PFSK-1 (cell line): ENCODE data around the gene ABHD6.

ENCODE experiments used
- POLR2AphosphoS5 ChIP-seq: IDR thresholded peaks from 2 replicates; pipeline ENCODE4 v1.6.1; 2012; ENCODE audit warnings: low read depth, mild to moderate bottlenecking, control low read depth, low read length, moderate library complexity
- TF ChIP-seq, protein P1 (sequence below), 2 experiments: IDR thresholded peaks; 2 replicates each; pipeline versions ENCODE4 v1.6.1 to v1.8.0; 2011 to 2012; ENCODE audit warnings: low read depth in 2 of 2, low read length in 2 of 2, control low read depth in 1 of 2, inconsistent platforms in 1 of 2, mild to moderate bottlenecking in 1 of 2, moderate library complexity in 1 of 2; ENCODE audit not compliant: insufficient read depth in 1 of 2

DNA sequence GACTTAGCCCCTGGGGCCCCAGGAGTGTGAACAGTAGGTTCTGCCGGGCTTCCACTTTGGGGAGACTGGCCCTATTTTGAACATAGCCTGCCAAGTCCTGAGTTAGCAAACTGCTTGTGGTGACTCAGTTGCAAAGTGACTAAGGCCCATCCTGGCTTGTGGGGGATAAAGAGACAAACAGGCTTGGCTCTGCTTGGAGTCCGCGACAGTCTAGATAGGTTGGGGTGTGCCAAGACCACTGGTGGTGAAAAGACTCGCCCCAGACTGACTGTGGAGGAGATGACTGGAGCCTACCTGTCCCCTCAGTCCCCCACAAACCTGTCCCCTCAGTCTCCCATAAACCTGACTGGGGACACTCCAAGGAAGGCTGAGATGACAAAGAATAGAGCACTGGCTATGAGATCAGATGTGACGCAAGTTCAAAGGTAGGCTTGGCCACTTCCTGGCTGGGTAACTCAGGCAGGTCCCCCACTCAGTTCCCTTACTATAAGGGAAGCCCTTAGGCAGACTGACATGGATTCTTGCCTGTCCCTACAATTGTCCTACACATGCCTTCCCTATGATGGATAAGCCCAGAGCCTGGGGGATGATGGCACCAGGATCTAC, 31.1 kb upstream of the ABHD6 start:
- TF ChIP-seq, protein P1, sequence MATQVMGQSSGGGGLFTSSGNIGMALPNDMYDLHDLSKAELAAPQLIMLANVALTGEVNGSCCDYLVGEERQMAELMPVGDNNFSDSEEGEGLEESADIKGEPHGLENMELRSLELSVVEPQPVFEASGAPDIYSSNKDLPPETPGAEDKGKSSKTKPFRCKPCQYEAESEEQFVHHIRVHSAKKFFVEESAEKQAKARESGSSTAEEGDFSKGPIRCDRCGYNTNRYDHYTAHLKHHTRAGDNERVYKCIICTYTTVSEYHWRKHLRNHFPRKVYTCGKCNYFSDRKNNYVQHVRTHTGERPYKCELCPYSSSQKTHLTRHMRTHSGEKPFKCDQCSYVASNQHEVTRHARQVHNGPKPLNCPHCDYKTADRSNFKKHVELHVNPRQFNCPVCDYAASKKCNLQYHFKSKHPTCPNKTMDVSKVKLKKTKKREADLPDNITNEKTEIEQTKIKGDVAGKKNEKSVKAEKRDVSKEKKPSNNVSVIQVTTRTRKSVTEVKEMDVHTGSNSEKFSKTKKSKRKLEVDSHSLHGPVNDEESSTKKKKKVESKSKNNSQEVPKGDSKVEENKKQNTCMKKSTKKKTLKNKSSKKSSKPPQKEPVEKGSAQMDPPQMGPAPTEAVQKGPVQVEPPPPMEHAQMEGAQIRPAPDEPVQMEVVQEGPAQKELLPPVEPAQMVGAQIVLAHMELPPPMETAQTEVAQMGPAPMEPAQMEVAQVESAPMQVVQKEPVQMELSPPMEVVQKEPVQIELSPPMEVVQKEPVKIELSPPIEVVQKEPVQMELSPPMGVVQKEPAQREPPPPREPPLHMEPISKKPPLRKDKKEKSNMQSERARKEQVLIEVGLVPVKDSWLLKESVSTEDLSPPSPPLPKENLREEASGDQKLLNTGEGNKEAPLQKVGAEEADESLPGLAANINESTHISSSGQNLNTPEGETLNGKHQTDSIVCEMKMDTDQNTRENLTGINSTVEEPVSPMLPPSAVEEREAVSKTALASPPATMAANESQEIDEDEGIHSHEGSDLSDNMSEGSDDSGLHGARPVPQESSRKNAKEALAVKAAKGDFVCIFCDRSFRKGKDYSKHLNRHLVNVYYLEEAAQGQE (IDR thresholded peaks at IDR 0.05; ENCODE audit: insufficient read depth in 1 of 2, low read depth in 2 of 2, low read length in 2 of 2) = no peak
- TF ChIP-seq POLR2AphosphoS5 = no peak
